HG03045 (cell line): ENCODE data around the gene PLAAT2.
A peak's percentile ranks its signal among the peaks of the same experiment; 100 is the strongest.
"Not testable (repeated sequence)": the region's sequence is repeated elsewhere in the genome, so short reads cannot be mapped to it uniquely, and the experiment has no call there.

Source experiments
- ATAC-seq: cut with Tn5 transposase; IDR thresholded peaks from one replicate; pipeline ENCODE4 v1.9.1; 2021; ENCODE audit warnings: mild to moderate bottlenecking, moderate library complexity; ENCODE audit not compliant: unreplicated experiment

Gene PLAAT2

DNA sequence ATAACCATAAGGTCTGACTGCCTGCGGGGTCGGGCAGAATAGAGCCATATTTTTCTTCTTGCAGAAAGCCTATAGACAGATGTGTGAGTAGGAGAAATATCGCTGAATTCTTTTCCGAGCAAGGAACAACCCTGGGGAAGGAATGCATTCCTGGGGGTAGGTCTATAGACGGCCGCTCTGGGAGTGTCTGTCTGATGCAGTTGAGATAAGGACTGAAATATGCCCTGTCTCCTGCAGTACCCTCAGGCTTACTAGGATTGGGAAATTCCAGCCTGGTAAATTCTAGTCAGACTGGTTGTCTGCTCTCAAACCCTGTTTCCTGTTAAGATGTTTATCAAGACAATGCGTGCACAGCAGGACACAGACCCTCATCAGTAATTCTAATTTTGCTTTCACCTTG, 18.0 kb upstream of the PLAAT2 start:
- ATAC-seq: not testable (repeated sequence)

DNA sequence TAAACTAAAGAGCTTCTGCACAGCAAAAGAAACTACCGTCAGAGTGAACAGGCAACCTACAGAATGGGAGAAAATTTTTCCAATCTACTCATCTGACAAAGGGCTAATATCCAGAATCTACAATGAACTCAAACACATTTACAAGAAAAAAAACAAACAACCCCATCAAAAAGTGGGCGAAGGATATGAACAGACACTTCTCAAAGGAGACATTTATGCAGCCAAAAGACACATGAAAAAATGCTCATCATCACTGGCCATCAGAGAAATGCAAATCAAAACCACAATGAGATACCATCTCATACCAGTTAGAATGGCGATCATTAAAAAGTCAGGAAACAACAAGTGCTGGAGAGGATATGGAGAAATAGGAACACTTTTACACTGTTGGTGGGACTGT, 15.7 kb upstream of the PLAAT2 start:
- not testable (repeated sequence) for ATAC-seq

DNA sequence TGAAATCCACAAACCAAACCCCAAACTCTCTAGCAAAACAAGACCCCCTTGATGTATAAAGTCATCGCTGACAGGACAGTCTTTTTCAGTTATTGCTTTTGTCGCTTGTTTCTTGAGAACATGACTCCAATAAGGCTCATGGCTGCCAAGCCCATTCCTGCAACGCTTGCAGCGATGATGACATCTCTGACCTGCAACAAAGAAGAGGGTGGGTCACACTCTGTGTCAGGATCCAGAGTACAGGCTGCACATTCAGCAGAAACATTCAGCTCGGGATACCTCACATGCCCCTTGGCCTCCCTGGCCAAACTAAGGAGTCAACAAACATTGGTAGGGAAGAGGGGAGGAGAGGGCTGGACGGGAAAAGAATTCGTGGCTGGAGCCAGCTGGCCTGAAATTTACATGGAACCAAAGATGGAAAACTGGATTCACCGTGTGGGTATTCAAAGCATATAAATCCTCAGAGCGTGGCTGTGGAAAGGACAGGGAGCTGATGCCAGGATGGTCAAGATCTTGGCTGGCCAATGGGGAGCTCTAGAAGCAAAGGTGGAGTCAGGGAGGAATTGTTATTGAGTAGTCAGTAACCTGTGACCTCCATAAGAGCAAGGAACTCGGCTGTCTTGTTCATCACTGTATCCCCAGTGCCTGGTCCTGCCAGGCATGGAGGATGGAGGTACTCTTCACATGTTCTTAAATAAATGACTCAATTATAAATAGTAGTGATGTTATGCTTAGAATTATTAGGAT, 11.8 kb upstream of the PLAAT2 start:
- ATAC-seq: no peak

DNA sequence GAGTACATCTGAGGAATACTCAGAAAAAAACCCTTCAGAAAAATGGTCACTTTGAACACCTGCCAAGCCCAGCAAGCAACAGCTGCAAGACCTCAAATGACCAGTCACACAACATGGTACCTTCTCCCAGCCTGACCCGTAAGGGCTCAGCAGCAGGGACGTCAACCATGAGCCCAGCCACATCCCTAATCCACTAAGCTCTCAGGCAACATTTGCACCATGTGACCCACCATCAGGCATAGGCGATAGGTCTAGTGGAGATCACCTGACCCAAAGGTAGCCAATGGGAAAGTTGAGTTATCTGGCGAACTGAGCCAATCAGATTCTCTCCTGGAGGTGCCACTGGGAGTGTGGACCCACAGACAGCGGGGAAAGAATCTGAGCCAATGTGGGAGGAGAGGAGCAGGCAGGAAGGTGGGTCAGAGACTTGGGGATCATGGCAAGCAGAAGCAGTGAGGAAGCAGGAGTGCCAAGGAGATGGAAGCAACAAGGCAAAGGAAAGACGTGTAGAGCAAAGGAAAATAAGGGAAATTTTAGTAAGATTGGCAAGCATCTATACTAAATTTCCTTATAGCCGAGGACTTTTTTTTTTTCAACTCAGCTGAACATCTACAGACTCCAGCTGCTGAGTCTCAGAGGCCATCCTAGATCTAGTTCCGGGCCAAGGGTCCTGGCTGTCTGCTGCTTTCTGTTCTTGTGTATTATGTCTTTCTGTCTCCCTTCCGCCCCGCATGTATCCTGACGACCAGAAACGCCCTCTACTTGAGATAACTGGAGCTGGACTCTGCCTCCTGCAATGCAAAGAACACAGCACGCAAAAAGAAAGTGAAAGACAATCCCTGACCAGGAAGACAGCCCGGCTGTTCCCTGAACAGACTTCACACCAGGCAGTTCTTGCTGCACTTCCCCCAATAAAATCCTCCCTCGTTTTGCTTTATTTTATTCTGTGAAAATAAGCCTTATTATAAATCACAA, 11.0 kb upstream of the PLAAT2 start:
- peak; percentile 52 for ATAC-seq

DNA sequence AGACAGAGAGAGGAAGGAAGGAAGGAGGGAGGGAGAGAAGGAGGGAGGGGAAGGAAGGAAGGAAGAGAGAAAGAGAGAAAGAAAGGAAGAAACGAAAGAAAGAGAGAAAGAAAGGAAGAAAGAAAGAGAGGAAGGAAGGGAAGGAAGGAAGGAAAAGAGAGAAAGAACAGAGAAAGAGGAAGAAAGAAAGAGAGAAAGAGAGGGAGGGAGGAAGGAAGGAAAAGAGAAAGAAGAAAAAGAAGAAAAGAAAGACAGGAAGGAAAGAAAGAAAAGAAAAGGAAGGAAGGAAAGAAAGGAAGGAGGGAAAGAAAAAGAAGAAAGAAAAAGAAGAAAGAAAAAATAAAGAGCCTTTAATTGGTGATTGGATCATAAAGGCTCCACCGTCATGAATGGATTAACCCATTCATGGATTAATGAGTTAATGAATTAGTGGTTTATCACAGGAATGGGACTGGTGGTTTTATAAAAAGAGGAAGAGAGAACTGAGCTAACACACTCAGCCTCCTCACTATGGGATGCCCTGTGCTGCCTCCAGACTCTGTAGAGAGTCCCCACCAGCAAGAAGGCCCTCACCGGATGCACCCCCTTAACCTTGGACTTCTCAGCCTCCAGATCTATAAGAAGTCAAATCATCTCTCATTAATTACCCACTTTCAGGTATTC, 9.0 kb upstream of the PLAAT2 start:
- no peak for ATAC-seq

DNA sequence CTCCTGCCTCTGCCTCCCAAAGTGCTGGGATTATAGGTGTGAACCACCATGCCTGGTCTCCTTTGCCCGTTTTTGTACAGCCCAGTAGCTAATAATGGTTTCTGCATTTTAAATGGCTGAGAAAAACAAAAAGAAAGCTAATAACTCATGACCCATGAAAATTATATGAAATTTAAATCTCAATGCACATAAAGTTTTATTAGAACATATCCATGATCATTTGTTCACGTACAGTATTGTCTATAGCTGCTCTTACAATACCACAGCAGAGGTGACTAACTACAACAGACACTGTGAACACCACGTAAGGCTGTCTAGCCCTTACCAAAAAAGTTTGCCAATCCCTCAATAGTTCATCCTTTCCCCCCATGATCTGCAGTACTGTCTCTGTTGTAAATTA, 6.4 kb upstream of the PLAAT2 start:
- no peak for ATAC-seq

DNA sequence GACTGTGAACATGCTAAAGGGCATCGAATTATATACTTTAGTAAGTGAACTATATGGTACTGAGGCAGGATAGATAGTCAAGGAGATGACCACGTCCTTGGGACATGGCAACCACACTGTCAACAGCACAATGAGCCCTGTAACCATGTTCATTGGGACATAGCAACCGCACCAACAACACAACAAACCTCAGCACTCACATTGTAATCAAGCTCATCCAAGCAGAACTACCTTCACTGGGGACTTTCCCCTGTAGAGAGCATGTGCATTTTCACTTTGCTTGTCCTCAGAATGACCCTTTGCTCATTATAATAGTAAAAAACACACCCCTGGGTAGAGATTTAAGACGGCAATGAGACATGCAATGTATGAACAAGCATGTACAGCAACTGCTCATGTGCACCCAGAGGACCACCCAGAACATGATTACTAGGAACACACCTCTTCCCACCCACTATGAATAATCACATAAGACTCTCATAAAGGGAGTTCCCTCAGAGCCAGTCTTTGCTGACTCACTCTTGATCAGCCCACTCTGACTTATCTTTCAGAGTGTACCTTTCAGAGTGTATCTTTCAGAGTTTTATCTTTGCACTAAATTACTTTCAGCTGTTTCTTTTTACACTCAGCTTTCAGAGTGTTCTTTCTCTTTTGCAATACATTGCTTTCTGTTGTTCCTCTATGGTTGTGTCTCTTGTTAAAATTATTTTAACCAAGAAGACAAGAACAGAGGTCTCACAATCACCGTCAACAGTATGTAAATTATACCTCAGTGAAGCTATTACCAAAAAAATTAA, 4.1 kb upstream of the PLAAT2 start:
- peak; percentile 71 for ATAC-seq

DNA sequence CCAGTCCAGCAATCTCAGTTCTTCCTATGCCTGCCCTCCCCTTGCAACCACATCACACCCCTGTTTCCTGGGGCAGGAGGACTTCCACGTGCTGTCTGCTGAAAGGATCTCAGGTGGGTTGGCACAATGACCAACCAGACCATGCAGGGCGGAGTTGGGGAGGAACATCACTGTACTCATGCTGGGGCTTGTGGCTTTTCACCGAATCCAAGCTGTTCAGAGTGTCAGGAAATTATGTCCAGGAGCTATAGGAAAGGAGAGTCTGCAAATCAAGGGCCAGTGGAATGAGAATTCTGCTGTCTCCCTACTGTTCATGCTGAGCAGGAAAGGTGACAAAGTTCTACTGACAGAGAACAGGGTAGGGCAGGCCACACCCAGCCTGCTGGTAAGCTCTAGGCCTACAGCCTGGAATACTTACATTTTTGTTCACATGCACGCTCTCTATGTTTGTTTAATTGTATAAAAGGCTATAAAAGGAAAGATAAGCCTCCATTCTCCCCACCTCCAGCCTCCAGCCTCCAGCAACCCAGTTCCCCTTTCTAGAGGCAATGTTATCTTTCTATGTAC, 1.7 kb upstream of the PLAAT2 start:
- ATAC-seq: no peak

DNA sequence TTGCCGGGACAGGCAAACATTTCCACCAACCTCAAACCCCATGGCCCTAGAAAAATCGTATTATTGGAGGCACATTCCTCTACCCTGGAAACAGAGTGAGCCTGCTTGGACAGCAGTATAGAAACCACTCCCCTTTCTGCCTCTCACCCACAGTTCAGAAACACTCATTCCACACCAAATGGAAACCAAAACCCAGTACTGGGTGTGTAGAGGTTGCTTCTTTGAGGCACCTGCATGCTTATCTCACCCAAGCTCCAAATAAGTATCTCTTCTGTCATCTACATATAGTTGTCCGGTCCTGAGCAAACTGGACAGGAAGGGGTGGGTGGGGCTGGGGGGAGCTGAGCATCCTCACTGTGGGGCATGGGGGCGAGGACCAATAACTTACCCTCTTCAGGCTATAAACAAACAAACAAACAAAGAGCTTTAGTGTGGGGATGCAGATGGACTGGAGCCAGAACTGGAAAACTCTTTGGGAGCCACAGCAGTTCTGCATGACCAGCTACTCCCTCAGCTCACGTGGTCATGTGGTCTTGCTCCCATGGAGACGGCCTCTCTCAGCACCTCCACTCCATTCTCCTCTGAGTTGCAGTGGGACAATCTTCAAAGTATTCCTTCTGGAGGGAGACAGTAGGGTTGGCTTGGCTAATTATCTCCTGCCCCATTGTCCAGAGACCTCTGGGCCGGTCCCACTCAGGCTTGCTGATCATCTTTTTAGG, 1.0 kb upstream of the PLAAT2 start:
- ATAC-seq: peak; percentile 81

DNA sequence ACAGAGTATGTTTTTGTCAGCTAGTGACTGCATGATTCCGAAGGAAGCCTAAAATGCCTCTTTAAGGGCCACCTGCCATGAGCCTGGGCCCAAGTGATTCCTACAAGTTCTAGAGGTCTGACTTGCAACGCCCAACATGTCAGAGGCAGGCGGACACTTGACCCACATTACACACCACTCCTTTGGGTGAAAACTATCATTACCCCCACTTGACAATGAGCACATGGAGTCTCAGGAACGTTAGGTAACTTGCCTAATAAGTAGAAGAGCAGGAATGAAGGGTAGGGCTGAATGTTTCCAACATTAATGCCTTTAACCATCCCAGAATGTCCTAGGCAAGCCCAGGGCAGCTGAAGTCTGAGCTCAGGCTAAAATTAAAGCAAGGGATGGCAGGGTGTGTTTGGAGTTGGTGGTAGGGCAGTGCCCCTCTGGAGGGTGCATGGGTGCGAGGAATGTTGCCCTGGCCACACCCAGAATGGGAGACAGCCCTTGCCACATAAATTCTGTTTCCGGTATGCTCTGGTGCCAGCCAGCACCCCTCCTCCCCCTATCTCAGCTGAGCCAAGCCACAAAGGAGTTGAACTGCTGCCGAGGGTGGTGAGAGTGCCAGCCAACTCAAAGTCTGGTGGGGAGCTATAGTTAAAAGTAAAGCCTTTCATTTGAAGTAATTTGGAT, 2.5 kb downstream of the PLAAT2 start:
- no peak for ATAC-seq

DNA sequence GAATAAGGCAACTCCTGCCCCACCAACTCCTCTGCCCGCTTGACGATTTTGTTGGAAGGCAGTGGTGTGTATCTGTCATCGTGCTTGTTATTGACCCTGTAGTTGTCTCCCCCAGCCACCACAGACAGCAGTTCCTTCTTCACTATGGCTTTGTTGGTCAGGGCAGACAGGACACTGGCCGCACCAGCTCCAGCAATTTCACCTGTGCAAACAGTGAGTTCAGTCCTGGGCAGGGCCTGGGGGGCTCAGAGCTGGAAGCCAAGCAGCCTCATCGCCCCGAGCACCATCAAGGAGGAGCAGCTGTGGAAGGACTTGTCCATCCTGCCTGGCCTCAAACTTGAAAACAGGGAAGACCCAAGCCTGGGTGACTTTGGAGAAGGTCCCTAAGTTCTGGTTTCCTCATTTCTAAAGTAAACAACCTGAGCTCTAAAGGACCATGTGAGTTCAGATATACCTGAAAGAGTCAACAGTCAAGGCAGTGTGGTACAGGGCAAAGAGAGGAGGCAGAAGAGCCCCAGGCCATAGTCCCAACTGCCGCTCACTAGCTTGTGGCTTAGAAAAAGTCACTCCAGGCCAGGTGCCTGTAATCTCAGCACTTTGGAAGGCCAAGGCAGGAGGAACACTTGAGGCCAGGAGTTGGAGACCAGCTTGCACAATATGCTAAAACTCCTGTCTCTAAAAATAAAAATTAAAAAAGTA, 4.6 kb downstream of the PLAAT2 start:
- ATAC-seq: no peak

DNA sequence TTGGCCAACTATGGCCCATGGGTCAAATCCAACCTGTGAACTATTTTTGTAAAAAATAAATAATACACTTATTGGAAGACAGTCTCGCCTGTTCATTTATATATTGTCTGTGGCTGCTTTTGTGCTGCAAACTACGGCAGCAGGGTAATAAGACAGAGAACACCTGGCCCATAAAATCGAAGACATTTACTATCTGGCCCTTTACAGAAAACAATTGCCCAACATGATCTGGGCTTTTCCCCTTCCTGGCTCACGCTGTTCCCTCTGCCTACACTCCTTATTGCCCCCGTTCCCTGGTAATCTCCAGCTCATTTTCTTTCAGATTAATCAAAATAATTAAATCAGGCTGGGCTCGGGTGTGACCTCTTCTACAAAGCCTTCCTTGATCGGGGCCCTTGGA, 5.6 kb downstream of the PLAAT2 start:
- no peak for ATAC-seq

DNA sequence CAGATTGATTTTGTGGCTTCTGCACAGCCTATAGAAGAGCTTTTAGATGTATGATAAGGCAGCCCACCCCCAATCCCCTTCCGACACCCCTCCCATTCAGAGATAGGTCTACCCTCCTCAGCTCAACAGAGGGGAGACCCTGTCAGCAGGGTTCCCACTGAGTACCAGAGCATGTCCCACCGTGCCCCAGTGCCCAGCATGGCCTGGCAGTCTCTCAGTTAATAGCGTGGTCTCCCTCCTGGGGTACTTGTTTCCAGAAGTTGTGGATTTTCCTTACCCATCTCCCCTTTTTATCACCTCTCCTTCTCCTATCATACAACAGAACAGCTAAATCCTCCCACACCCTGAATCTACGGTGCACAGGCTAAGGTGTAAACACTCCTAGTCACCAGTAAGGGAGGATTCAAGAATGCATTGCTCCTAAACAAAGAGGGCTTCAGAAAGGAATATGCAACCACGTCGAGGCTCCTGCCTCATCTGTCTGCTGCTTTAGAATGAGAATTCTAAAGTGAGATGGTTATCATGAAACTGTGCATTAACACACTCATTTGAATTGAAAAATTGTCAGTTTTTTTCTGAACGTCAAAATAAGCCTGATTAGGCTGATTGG, 6.7 kb downstream of the PLAAT2 start:
- ATAC-seq: no peak

DNA sequence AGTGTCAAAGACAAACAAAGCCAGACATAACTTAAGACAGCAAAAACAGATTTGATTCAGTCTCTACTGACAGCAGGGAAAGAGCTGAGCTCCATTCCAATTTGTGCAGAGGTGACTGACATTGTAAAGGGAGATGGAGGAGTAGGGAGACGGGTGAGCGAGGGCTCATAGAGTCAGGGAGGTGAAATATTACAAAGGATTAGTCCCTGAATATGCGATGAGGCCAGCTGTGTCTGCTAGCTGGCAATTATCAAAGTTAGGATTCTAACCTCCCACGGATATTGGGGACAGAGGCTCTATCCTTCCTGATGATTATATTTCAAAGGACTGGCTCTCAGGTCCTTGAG, 8.3 kb downstream of the PLAAT2 start:
- no peak for ATAC-seq

DNA sequence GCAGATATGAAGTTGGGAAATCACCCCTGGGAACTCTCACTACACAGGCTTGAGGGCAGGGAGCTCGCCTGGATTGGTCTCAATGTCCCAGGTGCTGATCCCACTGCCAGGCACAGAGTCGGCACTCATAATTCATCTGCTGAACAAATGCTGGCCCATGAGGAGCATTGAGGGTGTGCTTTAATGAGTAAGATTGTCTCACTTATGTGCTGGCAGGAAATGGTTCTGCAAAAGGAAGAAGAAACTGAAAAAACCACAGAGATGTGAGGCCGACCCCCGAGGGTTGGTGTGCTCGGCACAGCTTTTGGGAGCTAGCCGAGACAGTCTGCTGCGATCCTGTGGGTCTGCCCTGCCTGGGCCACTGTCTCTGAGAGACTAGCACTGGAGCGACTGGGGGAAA, 9.4 kb downstream of the PLAAT2 start:
- ATAC-seq: no peak

DNA sequence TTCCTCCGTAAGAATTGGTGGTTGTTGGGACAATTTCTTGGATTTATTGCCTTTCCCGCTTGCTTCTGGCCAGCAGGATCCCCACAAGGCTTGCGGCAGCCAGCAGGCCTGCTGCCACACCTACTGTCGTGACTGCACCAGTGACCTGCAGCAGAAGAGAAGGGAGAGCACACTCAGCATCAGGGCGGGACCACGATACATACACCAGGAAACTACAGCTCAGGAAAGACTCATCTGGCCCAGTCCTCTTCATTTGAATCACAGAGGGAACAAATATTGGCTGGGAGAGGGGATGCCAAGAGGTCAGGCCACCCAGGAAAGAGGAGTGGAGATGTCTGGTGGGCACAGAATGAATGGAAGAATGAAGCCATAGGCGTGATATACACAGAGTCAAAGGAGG, 10.3 kb downstream of the PLAAT2 start:
- ATAC-seq: no peak

DNA sequence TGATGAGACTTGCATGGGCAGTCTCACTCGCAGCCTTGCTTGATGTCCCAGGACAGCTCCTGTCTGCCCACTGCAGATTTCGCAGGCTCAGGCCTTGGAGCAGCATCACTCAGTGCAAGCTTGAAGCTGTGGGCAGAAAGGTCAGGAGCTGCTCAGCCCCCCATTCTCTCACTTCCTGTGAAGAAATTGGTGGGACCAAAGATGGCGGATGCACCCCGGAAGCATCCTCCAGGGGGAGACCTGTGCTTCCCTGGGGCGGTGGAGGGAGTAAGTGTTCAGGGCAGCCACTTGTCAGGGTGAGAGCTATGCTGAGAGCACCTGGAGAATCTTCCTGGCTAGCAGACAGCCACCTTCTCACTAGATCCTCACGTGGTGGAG, 11.3 kb downstream of the PLAAT2 start:
- no peak for ATAC-seq
